ENCODE measurements around the gene OR10K1.

DNA sequence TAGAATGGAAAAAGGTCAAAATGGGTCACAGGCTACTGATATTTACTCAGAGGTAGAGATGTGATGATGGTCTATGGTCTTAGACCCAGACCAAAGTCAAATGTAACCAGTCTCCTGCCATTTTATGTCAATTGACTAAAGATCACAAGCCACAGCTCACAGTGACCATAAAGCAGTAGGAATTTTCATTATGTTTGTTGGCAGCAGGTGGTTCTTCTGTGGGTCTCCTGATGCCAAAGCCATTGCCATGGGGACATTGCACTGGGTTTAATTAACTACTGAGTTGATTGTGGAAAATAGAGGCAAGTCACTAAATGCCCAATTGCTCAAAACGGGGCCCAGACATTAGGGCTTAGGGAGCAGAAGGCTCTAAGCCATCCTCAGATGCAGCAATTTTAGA, 35.5 kb upstream of the OR10K1 start, which contains the start of gene OR10K2:
- TF ChIP-seq, protein P1, sequence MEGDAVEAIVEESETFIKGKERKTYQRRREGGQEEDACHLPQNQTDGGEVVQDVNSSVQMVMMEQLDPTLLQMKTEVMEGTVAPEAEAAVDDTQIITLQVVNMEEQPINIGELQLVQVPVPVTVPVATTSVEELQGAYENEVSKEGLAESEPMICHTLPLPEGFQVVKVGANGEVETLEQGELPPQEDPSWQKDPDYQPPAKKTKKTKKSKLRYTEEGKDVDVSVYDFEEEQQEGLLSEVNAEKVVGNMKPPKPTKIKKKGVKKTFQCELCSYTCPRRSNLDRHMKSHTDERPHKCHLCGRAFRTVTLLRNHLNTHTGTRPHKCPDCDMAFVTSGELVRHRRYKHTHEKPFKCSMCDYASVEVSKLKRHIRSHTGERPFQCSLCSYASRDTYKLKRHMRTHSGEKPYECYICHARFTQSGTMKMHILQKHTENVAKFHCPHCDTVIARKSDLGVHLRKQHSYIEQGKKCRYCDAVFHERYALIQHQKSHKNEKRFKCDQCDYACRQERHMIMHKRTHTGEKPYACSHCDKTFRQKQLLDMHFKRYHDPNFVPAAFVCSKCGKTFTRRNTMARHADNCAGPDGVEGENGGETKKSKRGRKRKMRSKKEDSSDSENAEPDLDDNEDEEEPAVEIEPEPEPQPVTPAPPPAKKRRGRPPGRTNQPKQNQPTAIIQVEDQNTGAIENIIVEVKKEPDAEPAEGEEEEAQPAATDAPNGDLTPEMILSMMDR (IDR thresholded peaks at IDR 0.05): no peak
- TF ChIP-seq POLR2A (IDR thresholded peaks at IDR 0.05): no peak

Data from heart left ventricle (tissue), 13 donors.